NB4 (cell line): ENCODE data around the gene COPS7A.

Experiments used
- CTCF ChIP-seq: IDR thresholded peaks from one replicate; pipeline ENCODE4 v1.5.1; 2012; ENCODE audit warnings: low read depth, low read length
- POLR2A ChIP-seq: IDR thresholded peaks from 2 replicates; pipeline ENCODE4 v1.6.1; 2011; ENCODE audit warnings: mild to moderate bottlenecking; ENCODE audit not compliant: insufficient read length; ENCODE audit errors: extremely low read depth

- TF ChIP-seq CTCF, result no peak
- no peak for TF ChIP-seq POLR2A
Observed at GRCh38 chr12:6691473-6691872, 32.4 kb upstream of the COPS7A start.
